GM18526 (cell line): ENCODE measurements around the gene NAT8L.

Experiments used
- POLR2A ChIP-seq: IDR thresholded peaks from 3 replicates; pipeline ENCODE4 v1.6.1; 2011; ENCODE audit not compliant: insufficient read length; ENCODE audit errors: extremely low read depth

The NAT8L gene

GRCh38 chr4:2060611-2061185 lies 1.6 kb downstream of the NAT8L start:
- no peak for TF ChIP-seq POLR2A

GRCh38 chr4:2061186-2062131 lies 2.3 kb downstream of the NAT8L start:
- TF ChIP-seq POLR2A = no peak

GRCh38 chr4:2062168-2062807 lies 3.2 kb downstream of the NAT8L start:
- TF ChIP-seq POLR2A = no peak

- no peak for TF ChIP-seq POLR2A
Measured at GRCh38 chr4:2062808-2063524, 3.8 kb downstream of the NAT8L start.

GRCh38 chr4:2063557-2064275 lies 4.6 kb downstream of the NAT8L start:
- TF ChIP-seq POLR2A = no peak

GRCh38 chr4:2064276-2064991 lies 5.3 kb downstream of the NAT8L start:
- no peak for TF ChIP-seq POLR2A

GRCh38 chr4:2065106-2065930 lies 6.2 kb downstream of the NAT8L start:
- TF ChIP-seq POLR2A = no peak

GRCh38 chr4:2066011-2066551 lies 7.0 kb downstream of the NAT8L start:
- TF ChIP-seq POLR2A = no peak

GRCh38 chr4:2066571-2067445 lies 7.7 kb downstream of the NAT8L start:
- TF ChIP-seq POLR2A = no peak

GRCh38 chr4:2067446-2068197 lies 8.5 kb downstream of the NAT8L start:
- no peak for TF ChIP-seq POLR2A

GRCh38 chr4:2068198-2068470 lies 9.0 kb downstream of the NAT8L start:
- no peak for TF ChIP-seq POLR2A

GRCh38 chr4:2068566-2068965 lies 9.4 kb downstream of the NAT8L start:
- TF ChIP-seq POLR2A = no peak
